ENCODE data around the gene GABRB1.
A peak's percentile ranks its signal among the peaks of the same experiment; 100 is the strongest.

GABRB1 gene

DNA sequence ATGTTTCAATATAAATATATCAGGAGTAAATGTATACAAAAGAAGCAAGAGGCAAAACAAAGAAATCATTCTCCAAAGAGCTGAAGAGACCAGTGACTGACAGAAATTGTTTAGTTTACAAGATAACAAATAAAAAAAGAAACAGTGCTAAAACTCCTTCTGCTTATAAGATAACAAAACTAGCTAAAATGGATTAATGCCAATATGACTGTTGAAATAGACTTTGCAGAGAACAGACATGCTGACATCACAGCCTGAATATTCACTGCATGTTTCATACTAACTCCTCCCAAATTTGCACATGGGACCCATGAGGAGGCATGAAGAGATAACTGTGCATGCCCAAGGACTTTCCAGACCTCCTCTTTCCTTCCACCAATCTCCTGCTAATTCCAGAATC is 31.8 kb upstream of the GABRB1 start:
- DNase-seq (ENCODE audit: low read depth) = no peak
- TF ChIP-seq, protein P1, sequence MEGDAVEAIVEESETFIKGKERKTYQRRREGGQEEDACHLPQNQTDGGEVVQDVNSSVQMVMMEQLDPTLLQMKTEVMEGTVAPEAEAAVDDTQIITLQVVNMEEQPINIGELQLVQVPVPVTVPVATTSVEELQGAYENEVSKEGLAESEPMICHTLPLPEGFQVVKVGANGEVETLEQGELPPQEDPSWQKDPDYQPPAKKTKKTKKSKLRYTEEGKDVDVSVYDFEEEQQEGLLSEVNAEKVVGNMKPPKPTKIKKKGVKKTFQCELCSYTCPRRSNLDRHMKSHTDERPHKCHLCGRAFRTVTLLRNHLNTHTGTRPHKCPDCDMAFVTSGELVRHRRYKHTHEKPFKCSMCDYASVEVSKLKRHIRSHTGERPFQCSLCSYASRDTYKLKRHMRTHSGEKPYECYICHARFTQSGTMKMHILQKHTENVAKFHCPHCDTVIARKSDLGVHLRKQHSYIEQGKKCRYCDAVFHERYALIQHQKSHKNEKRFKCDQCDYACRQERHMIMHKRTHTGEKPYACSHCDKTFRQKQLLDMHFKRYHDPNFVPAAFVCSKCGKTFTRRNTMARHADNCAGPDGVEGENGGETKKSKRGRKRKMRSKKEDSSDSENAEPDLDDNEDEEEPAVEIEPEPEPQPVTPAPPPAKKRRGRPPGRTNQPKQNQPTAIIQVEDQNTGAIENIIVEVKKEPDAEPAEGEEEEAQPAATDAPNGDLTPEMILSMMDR (IDR thresholded peaks at IDR 0.05; ENCODE audit: low read depth, low read length, missing control alignments) = no peak
- in situ Hi-C loops (cut with HindIII; ENCODE audit: low sequenced_read_pairs) = no loop called here
- no peak overlapping the region for H3K4me3 ChIP-seq (ENCODE audit: low read depth, low read length)

DNA sequence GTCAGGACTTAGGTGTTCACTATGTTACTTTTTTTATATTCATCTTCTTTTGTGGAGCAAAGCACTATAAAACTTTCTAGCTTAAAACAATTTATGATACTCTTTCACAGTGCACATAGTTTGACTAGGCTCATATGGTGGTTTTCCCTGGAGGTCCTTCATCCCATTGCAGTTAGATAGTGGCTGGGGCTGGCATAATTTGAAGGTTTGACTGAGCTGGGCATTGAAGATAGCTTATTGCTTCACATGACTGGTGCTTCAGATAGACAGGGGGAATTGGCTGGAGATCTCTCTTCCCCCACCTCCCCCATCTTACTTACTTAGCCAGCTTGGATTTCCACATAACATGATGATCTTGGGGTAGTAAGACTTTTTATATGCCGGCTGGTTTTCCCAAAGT is 31.0 kb upstream of the GABRB1 start:
- TF ChIP-seq, protein P1 (IDR thresholded peaks at IDR 0.05; ENCODE audit: low read depth, low read length, missing control alignments) = no peak
- in situ Hi-C loops (cut with HindIII; ENCODE audit: low sequenced_read_pairs) = no loop called here
- H3K4me3 ChIP-seq (ENCODE audit: low read depth, low read length) = no peak overlapping the region
- no peak for DNase-seq (ENCODE audit: low read depth)

DNA sequence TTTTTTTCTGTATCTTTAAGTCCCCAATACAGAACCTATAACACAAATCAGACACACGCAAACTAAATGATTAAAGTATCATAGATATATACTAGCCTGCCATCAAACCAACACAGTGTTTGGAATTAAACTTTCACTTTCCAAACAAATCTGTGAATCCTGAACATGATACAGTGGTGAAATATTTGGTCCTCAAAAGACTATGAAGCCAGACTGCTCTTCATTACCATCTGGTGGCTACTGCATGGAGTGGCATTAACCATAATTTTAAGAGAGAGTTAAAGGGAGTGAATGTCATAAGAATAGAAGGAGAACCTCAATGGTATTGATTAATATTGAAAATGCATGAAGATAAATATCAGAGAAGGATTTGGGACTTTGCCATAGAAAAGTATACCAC is 28.8 kb upstream of the GABRB1 start:
- DNase-seq (ENCODE audit: low read depth) = peak; percentile 8
- in situ Hi-C loops (cut with HindIII; ENCODE audit: low sequenced_read_pairs) = no loop called here
- TF ChIP-seq, protein P1 (IDR thresholded peaks at IDR 0.05; ENCODE audit: low read depth, low read length, missing control alignments) = peak; percentile 60
- H3K4me3 ChIP-seq (ENCODE audit: low read depth, low read length) = no peak overlapping the region

GRCh38 chr4:47010347-47010911 is 20.9 kb upstream of the GABRB1 start:
- TF ChIP-seq, protein P1 (IDR thresholded peaks at IDR 0.05; ENCODE audit: low read depth, low read length, missing control alignments) = no peak
- no peak for DNase-seq (ENCODE audit: low read depth)
- in situ Hi-C loops (cut with HindIII; ENCODE audit: low sequenced_read_pairs) = no loop called here
- H3K4me3 ChIP-seq (ENCODE audit: low read depth, low read length) = no peak overlapping the region

GRCh38 chr4:47010912-47011446 is 20.4 kb upstream of the GABRB1 start:
- TF ChIP-seq, protein P1 (IDR thresholded peaks at IDR 0.05; ENCODE audit: low read depth, low read length, missing control alignments) = no peak
- DNase-seq (ENCODE audit: low read depth) = no peak
- in situ Hi-C loops (cut with HindIII; ENCODE audit: low sequenced_read_pairs) = no loop called here
- no peak overlapping the region for H3K4me3 ChIP-seq (ENCODE audit: low read depth, low read length)

GRCh38 chr4:47012676-47013075 is 18.7 kb upstream of the GABRB1 start:
- H3K4me3 ChIP-seq (ENCODE audit: low read depth, low read length) = no peak overlapping the region
- TF ChIP-seq, protein P1 (IDR thresholded peaks at IDR 0.05; ENCODE audit: low read depth, low read length, missing control alignments) = no peak
- no peak for DNase-seq (ENCODE audit: low read depth)
- in situ Hi-C loops (cut with HindIII; ENCODE audit: low sequenced_read_pairs) = no loop called here

Measured in astrocyte of the cerebellum (primary cell).